ENCODE data around the gene MCOLN2.
"Not testable (repeated sequence)": the region's sequence is repeated elsewhere in the genome, so short reads cannot be mapped to it uniquely, and the experiment has no call there.

DNA sequence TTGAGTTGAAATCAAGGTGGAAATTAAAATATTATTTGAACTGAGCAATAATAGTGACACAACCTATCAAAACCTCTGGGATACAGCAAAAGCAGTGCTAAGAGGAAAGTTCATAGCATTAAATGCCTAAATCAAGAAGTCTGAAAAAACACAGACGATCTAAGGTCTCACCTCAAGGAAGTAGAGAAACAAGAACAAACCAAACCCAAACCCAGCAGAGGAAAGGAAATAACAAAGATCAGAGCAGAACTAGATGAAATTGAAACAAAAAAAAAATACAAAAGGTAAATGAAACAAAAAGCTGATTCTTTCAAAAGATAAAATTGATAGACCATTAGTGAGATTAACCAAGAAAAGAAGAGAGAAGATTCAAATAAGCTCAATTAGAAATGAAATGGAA is 8.7 kb upstream of the MCOLN2 start:
- TF ChIP-seq EZH2 (IDR thresholded peaks at IDR 0.05; ENCODE audit: borderline replicate concordance, low read length); CTCF (conservative IDR thresholded peaks at IDR 0.05 in 1 of 2, IDR thresholded peaks at IDR 0.05 in 1 of 2; ENCODE audit: extremely low read depth in 1 of 2, insufficient read depth in 1 of 2, low read depth in 1 of 2, low read length in 2 of 2): not testable (repeated sequence)
